Testis (tissue), 3 donors: ENCODE measurements around the gene HMGN5. TPM values are rescaled to one million over a fixed set of nuclear protein-coding genes. Genes with fewer than 3 reads are reported as not detected.

ENCODE experiments used
- DNase-seq: peaks from one replicate; pipeline ENCODE4 v3.0.0-alpha.2; 2019
- H3K27ac ChIP-seq, 2 donors: fragments of 200-600 bp; sonication (generic); one replicate each; pipeline ENCODE4 v1.5.1; 2019
- H3K27me3 ChIP-seq: fragments of 200-600 bp; sonication (generic); one replicate; pipeline ENCODE4 v1.5.1; 2019
- H3K36me3 ChIP-seq: fragments of 200-600 bp; sonication (generic); one replicate; pipeline ENCODE4 v1.5.1; 2017; ENCODE audit warnings: low read depth; ENCODE audit errors: missing control alignments
- H3K4me1 ChIP-seq: fragments of 200-600 bp; sonication (generic); one replicate; pipeline ENCODE4 v1.5.1; 2019
- H3K4me3 ChIP-seq, 2 donors: fragments of 200-600 bp; sonication (generic); one replicate each; pipeline ENCODE4 v1.5.1; 2017 to 2019
- H3K9me3 ChIP-seq: fragments of 200-600 bp; sonication (generic); one replicate; pipeline ENCODE4 v1.5.1; 2017
- POLR2A ChIP-seq: fragments of 450-650 bp; IDR thresholded peaks from one replicate; pipeline ENCODE4 v1.6.1; 2017; ENCODE audit warnings: antibody characterized with exemption, mild to moderate bottlenecking, moderate library complexity
- WGBS, 2 donors: methylation state at CpG; one replicate each; pipeline ENCODE4 v1.1.5; 2018; 5-methylcytosine and 5-hydroxymethylcytosine counted together
- intact Hi-C: fragments of 100-400 bp; cut with DNase I; formaldehyde crosslinking; loops from one replicate; pipeline ENCODE4 v1.15.1; 2023; ENCODE audit warnings: low total_unique reads
- polyA plus RNA-seq: library from polyadenylated mRNA; stranded (reverse); fragments of 350-450 nt; fragmentation: Illumina TruSeq; extraction: RNeasy Lipid Tissue Mini Kit (QIAGEN cat#74804); gene quantifications from one replicate; pipeline ENCODE4 v1.2.3, GENCODE V29; 2014; ENCODE audit warnings: low read depth, low replicate concordance; ENCODE audit not compliant: insufficient read depth
- total RNA-seq, 2 donors: library from RNA; depleted of rRNA; stranded (reverse); fragments of >200 nt; gene quantifications; one replicate each; pipeline ENCODE4 v1.2.3, GENCODE V29; 2016
- TF ChIP-seq, protein P1 (sequence below), 3 experiments: fragments of 450-650 bp in 2 of 3; fragments of 200-600 bp in 1 of 3; sonication (generic) in 1 of 3; IDR thresholded peaks; one replicate each; pipeline ENCODE4 v1.5.1; 2016 to 2019; ENCODE audit warnings: antibody characterized with exemption in 3 of 3, mild to moderate bottlenecking in 2 of 3, moderate library complexity in 1 of 3

HMGN5 gene
- total and polyA plus RNA-seq, 3 donors from 2014 or later = 26.4 to 107 (median 105) TPM

- peak overlapping the region; percentile 60 to 68 for H3K4me3 ChIP-seq
Observed at GRCh38 chrX:81202456-81202819, 725 bp upstream of the HMGN5 start.

GRCh38 chrX:81201071-81201470, 642 bp downstream of the HMGN5 start:
- no peaks in the 10 kb centered on the region for H3K9me3 ChIP-seq
- no peak for TF ChIP-seq POLR2A
- TF ChIP-seq, protein P1, sequence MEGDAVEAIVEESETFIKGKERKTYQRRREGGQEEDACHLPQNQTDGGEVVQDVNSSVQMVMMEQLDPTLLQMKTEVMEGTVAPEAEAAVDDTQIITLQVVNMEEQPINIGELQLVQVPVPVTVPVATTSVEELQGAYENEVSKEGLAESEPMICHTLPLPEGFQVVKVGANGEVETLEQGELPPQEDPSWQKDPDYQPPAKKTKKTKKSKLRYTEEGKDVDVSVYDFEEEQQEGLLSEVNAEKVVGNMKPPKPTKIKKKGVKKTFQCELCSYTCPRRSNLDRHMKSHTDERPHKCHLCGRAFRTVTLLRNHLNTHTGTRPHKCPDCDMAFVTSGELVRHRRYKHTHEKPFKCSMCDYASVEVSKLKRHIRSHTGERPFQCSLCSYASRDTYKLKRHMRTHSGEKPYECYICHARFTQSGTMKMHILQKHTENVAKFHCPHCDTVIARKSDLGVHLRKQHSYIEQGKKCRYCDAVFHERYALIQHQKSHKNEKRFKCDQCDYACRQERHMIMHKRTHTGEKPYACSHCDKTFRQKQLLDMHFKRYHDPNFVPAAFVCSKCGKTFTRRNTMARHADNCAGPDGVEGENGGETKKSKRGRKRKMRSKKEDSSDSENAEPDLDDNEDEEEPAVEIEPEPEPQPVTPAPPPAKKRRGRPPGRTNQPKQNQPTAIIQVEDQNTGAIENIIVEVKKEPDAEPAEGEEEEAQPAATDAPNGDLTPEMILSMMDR (IDR thresholded peaks at IDR 0.05) = no peak
- H3K36me3 ChIP-seq = no peaks in the 10 kb centered on the region
- H3K4me1 ChIP-seq = no peaks in the 10 kb centered on the region
- peak overlapping the region in 1 of 2 donors; percentile 68 for H3K4me3 ChIP-seq
- no peaks in the 10 kb centered on the region for H3K27me3 ChIP-seq
- intact Hi-C loops = no loop called here
- DNase-seq = no peak
- 0 to 5% methylated on average over 1 of the region's 1 CpG for WGBS, 2 donors
- H3K27ac ChIP-seq = peak overlapping the region; percentile 64 to 83

More at GRCh38 chrX:81202456-81202819, 725 bp upstream of the HMGN5 start:
- intact Hi-C loops = no loop called here
- no peaks in the 10 kb centered on the region for H3K27me3 ChIP-seq
- H3K36me3 ChIP-seq = no peaks in the 10 kb centered on the region
- no peaks in the 10 kb centered on the region for H3K4me1 ChIP-seq
- no peak for DNase-seq
- peak overlapping the region; percentile 64 to 83 for H3K27ac ChIP-seq
- no peaks in the 10 kb centered on the region for H3K9me3 ChIP-seq
- TF ChIP-seq POLR2A = no peak
- 0 to 1% methylated on average over 7 to 8 of the region's 8 CpGs for WGBS, 2 donors

DNA sequence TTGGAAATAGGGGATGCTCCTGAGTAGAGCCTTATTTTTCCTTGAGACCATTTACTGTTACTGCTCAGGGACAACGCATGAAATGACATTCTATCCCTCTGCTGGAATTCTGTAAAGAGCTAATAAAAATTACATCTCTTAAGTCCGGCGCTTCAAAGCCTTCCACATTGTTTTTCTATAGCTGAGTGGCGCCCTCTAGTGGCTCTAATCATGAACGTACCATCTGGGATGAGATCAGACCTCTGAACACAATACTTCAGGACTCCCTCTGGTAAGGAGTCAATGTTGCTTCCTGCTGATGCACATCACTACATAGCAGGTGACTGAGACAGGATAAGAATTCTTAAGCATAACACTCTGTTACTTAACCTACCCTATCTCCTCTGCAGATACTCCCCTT, 6.0 kb downstream of the HMGN5 start:
- Histone ChIP-seq H3K36me3 (no peaks in the 10 kb centered on the region), H3K27me3 (no peaks in the 10 kb centered on the region), H3K4me1 (no peaks in the 10 kb centered on the region), H3K9me3 (no peaks in the 10 kb centered on the region), H3K4me3 (no peak overlapping the region), H3K27ac (no peak overlapping the region)
- WGBS, 2 donors = 5 to 9% methylated on average over 5 of the region's 5 CpGs
- peak; percentile 78 for DNase-seq
- TF ChIP-seq POLR2A = no peak
- TF ChIP-seq, protein P1 (IDR thresholded peaks at IDR 0.05) = peak in 2 of 3 experiments; percentile 30 to 52
- intact Hi-C loops = no loop called here

GRCh38 chrX:81195259-81195658, 6.5 kb downstream of the HMGN5 start:
- TF ChIP-seq, protein P1 (IDR thresholded peaks at IDR 0.05) = no peak
- no peak for TF ChIP-seq POLR2A
- WGBS, 2 donors = 56 to 76% methylated on average over 1 to 2 of the region's 2 CpGs
- no peak overlapping the region for H3K27ac ChIP-seq
- no peak overlapping the region for H3K4me3 ChIP-seq
- no peaks in the 10 kb centered on the region for H3K36me3 ChIP-seq
- intact Hi-C loops = no loop called here
- H3K9me3 ChIP-seq = no peaks in the 10 kb centered on the region
- no peaks in the 10 kb centered on the region for H3K4me1 ChIP-seq
- DNase-seq = no peak
- no peaks in the 10 kb centered on the region for H3K27me3 ChIP-seq

GRCh38 chrX:81174286-81174685, 27.4 kb downstream of the HMGN5 start:
- DNase-seq = no peak
- no peak overlapping the region for H3K27ac ChIP-seq
- WGBS, 2 donors = 34 to 42% methylated on average over 1 of the region's 1 CpG
- no peak overlapping the region for H3K4me3 ChIP-seq
- H3K4me1 ChIP-seq = no peaks in the 10 kb centered on the region
- H3K27me3 ChIP-seq = no peaks in the 10 kb centered on the region
- intact Hi-C loops = no loop called here
- H3K9me3 ChIP-seq = no peaks in the 10 kb centered on the region
- TF ChIP-seq, protein P1 (IDR thresholded peaks at IDR 0.05) = peak in 1 of 3 experiments; percentile 9
- TF ChIP-seq POLR2A = no peak
- H3K36me3 ChIP-seq = no peaks in the 10 kb centered on the region
